ENCODE measurements around the gene CNOT11.
A peak's percentile ranks its signal among the peaks of the same experiment; 100 is the strongest.
"Not testable (repeated sequence)": the region's sequence is repeated elsewhere in the genome, so short reads cannot be mapped to it uniquely, and the experiment has no call there.

CNOT11 gene

GRCh38 chr2:101252408-101253012, at the start of gene CNOT11:
Gene CNOT11, plus strand, starts transcription at chr2:101252886. Its CDS starts 79 bp downstream, at chr2:101252965.
- DNase-seq: peak; percentile 96

GRCh38 chr2:101204400-101205115, 48.1 kb upstream of the CNOT11 start:
- no peak for DNase-seq

- DNase-seq: peak; percentile 10
These were observed 46.9 kb upstream of the CNOT11 start for GRCh38 chr2:101205521-101206479.

GRCh38 chr2:101208830-101209229, 43.9 kb upstream of the CNOT11 start:
- DNase-seq: no peak

GRCh38 chr2:101219246-101219645, 33.4 kb upstream of the CNOT11 start:
- DNase-seq: no peak

GRCh38 chr2:101220091-101220490, 32.6 kb upstream of the CNOT11 start:
- not testable (repeated sequence) for DNase-seq

GRCh38 chr2:101223814-101224231, 28.9 kb upstream of the CNOT11 start:
- no peak for DNase-seq

- DNase-seq: no peak
These were observed 22.1 kb upstream of the CNOT11 start for GRCh38 chr2:101230541-101231001.

- DNase-seq: no peak
These were observed 21.4 kb upstream of the CNOT11 start for GRCh38 chr2:101231240-101231639.

GRCh38 chr2:101231937-101232730, 20.6 kb upstream of the CNOT11 start:
- DNase-seq: no peak

- DNase-seq: no peak
These were observed 19.9 kb upstream of the CNOT11 start for GRCh38 chr2:101232770-101233169.

GRCh38 chr2:101234169-101234938, 18.3 kb upstream of the CNOT11 start:
- no peak for DNase-seq

GRCh38 chr2:101235956-101236355, 16.7 kb upstream of the CNOT11 start:
- DNase-seq: not testable (repeated sequence)

- not testable (repeated sequence) for DNase-seq
These were observed 14.7 kb upstream of the CNOT11 start for GRCh38 chr2:101237944-101238343.

GRCh38 chr2:101238930-101239759, 13.5 kb upstream of the CNOT11 start:
- DNase-seq: no peak

- DNase-seq: not testable (repeated sequence)
These were observed 12.9 kb upstream of the CNOT11 start for GRCh38 chr2:101239760-101240118.

- DNase-seq: not testable (repeated sequence)
These were observed 12.0 kb upstream of the CNOT11 start for GRCh38 chr2:101240694-101241093.

GRCh38 chr2:101241158-101241557, 11.5 kb upstream of the CNOT11 start:
- DNase-seq: no peak

- not testable (repeated sequence) for DNase-seq
These were observed 8.3 kb upstream of the CNOT11 start for GRCh38 chr2:101244373-101244772.

GRCh38 chr2:101244899-101245298, 7.8 kb upstream of the CNOT11 start:
- DNase-seq: not testable (repeated sequence)

- DNase-seq: not testable (repeated sequence)
These were observed 7.2 kb upstream of the CNOT11 start for GRCh38 chr2:101245468-101245867.

Measured in GOT3 (cell line).